Ovary (tissue), 9 donors: ENCODE results near the gene UPF1. TPM values are rescaled to one million over a fixed set of nuclear protein-coding genes. Genes with fewer than 3 reads are reported as not detected.

Experiments
- DNase-seq, 5 donors: peaks; one replicate each; pipeline ENCODE4 v3.0.0-alpha.2; 2019 to 2020
- H3K27ac ChIP-seq, 2 donors: fragments of 200-600 bp; one replicate each; pipeline versions ENCODE4 v1.5.1 to v1.8.0; 2019 to 2022
- H3K27me3 ChIP-seq: fragments of 200-600 bp; one replicate; pipeline ENCODE4 v1.8.0; 2022
- H3K36me3 ChIP-seq: fragments of 200-600 bp; sonication (generic); one replicate; pipeline ENCODE4 v1.5.1; 2019
- H3K4me1 ChIP-seq: one replicate; pipeline ENCODE4 v1.8.1; 2013; ENCODE audit warnings: mild to moderate bottlenecking, moderate library complexity; ENCODE audit not compliant: insufficient read depth
- H3K4me3 ChIP-seq: fragments of 200-600 bp; sonication (generic); one replicate; pipeline ENCODE4 v1.5.1; 2017
- H3K9me3 ChIP-seq, 2 donors: fragments of 200-600 bp in 1 of 2; sonication (generic) in 1 of 2; one replicate each; pipeline versions ENCODE4 v1.5.1 to v1.8.1; 2013 to 2019; ENCODE audit warnings: mild to moderate bottlenecking in 1 of 2, moderate library complexity in 1 of 2
- EP300 ChIP-seq: sonication (generic); formaldehyde crosslinking; IDR thresholded peaks from one replicate; pipeline ENCODE4 v1.6.1; 2017; ENCODE audit warnings: antibody characterized with exemption
- POLR2A ChIP-seq: fragments of 450-650 bp; IDR thresholded peaks from one replicate; pipeline ENCODE4 v1.6.1; 2017; ENCODE audit warnings: antibody characterized with exemption, mild to moderate bottlenecking, moderate library complexity
- WGBS, 3 donors: extraction: QIAGEN DNeasy Blood & Tissue Kit in 1 of 3; methylation state at CpG; one replicate each; pipeline versions ENCODE4 v1.1.5 to v1.1.7; 2013 to 2017; 5-methylcytosine and 5-hydroxymethylcytosine counted together
- intact Hi-C, 4 donors: fragments of 100-400 bp; cut with DNase I; formaldehyde crosslinking; loops; one replicate each; pipeline versions ENCODE4 v1.11.0 to v1.15.1; 2022 to 2023
- polyA plus RNA-seq, 2 donors: library from polyadenylated mRNA; stranded (reverse); fragments of 200-250 nt in 1 of 2; fragments of 350-450 nt in 1 of 2; fragmentation: Illumina TruSeq in 1 of 2; extraction: RNeasy Lipid Tissue Mini Kit (QIAGEN cat#74804) in 1 of 2; gene quantifications; one replicate each; pipeline ENCODE4 v1.2.3, GENCODE V29; 2013 to 2014
- total RNA-seq, 7 donors: library from RNA; depleted of rRNA in 2 of 7; stranded (reverse); fragments of >200 nt in 2 of 7; fragmentation: NEBNext Ultra II Directional in 3 of 7; extraction: Animal tissue kit (Norgen Biotek cat#: 25700) in 3 of 7; gene quantifications; one replicate each; pipeline versions ENCODE4 v1.1.0 to v1.2.4, GENCODE V29; 2016 to 2023
- TF ChIP-seq, protein P1 (sequence below), 3 donors: fragments of 450-650 bp in 2 of 3; fragments of 200-600 bp in 1 of 3; IDR thresholded peaks; one replicate each; pipeline versions ENCODE4 v1.5.1 to v1.8.0; 2016 to 2022; ENCODE audit warnings: antibody characterized with exemption in 3 of 3, mild to moderate bottlenecking in 1 of 3
- donor health status: DM: no; HTN: no; CAD: no; lungs with moderate emphysema.
- donor health status: DM: no; HTN: no; CAD: no.
- donor health status: Bipolar disorder and iron deficiency.
- donor health status: DM: yes; HTN: yes; CAD: no.
- donor health status: DM: no; HTN: no; CAD: no.
- donor health status: DM: yes; HTN: yes; CAD: no.

The UPF1 gene
- total and polyA plus RNA-seq, 9 donors: 35.4 to 89.0 (median 59.7) TPM

DNA sequence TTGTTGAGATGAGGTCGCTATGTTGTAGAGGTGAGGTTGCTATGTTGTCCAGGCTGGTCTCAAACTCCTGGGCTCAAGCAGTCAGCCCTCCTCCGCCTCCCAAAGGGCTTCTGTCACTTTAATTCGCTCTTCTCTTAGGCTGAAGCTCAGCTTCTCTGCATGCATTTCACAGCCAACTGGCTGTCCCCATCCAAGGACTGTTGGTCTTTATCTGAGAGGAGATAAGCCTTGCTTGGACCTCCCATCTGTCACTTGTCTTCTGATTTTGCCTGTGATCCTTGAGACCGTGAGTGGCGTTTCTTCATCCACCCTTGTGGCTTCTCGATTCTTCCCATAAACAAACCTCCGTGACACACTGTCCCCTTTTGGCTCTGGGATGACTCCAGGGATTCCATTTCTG, 39.8 kb downstream of the UPF1 start:
- TF ChIP-seq, protein P1, sequence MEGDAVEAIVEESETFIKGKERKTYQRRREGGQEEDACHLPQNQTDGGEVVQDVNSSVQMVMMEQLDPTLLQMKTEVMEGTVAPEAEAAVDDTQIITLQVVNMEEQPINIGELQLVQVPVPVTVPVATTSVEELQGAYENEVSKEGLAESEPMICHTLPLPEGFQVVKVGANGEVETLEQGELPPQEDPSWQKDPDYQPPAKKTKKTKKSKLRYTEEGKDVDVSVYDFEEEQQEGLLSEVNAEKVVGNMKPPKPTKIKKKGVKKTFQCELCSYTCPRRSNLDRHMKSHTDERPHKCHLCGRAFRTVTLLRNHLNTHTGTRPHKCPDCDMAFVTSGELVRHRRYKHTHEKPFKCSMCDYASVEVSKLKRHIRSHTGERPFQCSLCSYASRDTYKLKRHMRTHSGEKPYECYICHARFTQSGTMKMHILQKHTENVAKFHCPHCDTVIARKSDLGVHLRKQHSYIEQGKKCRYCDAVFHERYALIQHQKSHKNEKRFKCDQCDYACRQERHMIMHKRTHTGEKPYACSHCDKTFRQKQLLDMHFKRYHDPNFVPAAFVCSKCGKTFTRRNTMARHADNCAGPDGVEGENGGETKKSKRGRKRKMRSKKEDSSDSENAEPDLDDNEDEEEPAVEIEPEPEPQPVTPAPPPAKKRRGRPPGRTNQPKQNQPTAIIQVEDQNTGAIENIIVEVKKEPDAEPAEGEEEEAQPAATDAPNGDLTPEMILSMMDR (IDR thresholded peaks at IDR 0.05): no peak
- TF ChIP-seq EP300: no peak
- no peak for TF ChIP-seq POLR2A
- H3K27ac ChIP-seq: no peak overlapping the region
- WGBS, 3 donors: 87 to 93% (median 89%) methylated on average over 7 of the region's 7 CpGs
- no peaks in the 10 kb centered on the region for H3K27me3 ChIP-seq
- H3K4me3 ChIP-seq: no peak overlapping the region
- intact Hi-C loops: no loop called here
- DNase-seq: no peak
- H3K36me3 ChIP-seq: no peaks in the 10 kb centered on the region
- peaks cover 3% of the 10 kb centered on the region for H3K4me1 ChIP-seq
- no peaks in the 10 kb centered on the region for H3K9me3 ChIP-seq

DNA sequence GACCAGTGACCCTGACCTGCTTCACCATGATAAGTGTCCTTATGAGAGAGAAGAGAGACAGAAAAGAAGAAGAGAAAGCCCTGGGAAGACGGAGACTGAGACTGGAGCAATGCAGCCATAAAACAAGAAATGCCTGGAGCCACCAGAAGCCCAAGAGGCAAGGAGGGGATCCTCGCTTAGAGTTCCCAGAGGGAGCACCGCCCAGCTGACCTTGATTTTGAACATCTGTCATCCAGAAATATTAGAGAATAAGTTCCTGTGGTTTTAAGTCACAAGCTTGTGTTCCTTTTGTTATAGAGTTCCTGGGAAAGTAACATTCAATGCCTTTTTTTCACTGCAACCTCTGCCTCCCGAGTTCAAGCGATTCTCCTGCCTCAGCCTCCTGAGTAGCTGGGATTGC, 44.0 kb downstream of the UPF1 start:
- Histone ChIP-seq H3K27me3 (no peaks in the 10 kb centered on the region), H3K36me3 (no peaks in the 10 kb centered on the region), H3K27ac (no peak overlapping the region), H3K4me1 (no peaks in the 10 kb centered on the region), H3K4me3 (no peak overlapping the region), H3K9me3 (no peaks in the 10 kb centered on the region)
- DNase-seq: no peak
- 35 to 59% (median 54%) methylated on average over 5 of the region's 5 CpGs for WGBS, 3 donors
- intact Hi-C loops: no loop called here
- TF ChIP-seq POLR2A (no peak), EP300 (no peak)
- TF ChIP-seq, protein P1 (IDR thresholded peaks at IDR 0.05): no peak

DNA sequence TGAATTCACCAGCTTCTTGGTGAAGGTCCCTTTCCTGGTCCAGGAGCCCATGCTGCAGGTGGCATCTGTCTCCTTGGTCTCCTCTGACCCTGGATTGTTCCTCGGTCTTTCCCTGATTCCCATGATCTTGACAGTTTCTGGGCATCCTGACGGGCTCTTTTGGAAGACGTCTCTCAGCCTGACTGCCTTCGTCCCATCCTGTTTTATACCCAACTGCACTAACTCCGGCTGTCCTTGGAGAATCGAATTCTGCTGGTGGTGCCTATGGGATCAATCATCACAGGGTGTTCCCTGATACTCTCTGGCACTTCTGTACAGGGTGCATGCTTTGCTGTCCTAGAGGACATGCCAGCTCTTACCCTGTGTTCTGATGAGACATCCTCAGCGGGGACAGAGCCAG, 45.1 kb downstream of the UPF1 start:
- Histone ChIP-seq H3K27me3 (no peaks in the 10 kb centered on the region), H3K9me3 (no peaks in the 10 kb centered on the region), H3K4me1 (no peaks in the 10 kb centered on the region), H3K4me3 (no peak overlapping the region), H3K36me3 (no peaks in the 10 kb centered on the region), H3K27ac (no peak overlapping the region)
- no peak for DNase-seq
- 94 to 95% (median 94%) methylated on average over 7 of the region's 7 CpGs for WGBS, 3 donors
- intact Hi-C loops: no loop called here
- no peak for TF ChIP-seq POLR2A
- TF ChIP-seq, protein P1 (IDR thresholded peaks at IDR 0.05): no peak
- TF ChIP-seq EP300: no peak

DNA sequence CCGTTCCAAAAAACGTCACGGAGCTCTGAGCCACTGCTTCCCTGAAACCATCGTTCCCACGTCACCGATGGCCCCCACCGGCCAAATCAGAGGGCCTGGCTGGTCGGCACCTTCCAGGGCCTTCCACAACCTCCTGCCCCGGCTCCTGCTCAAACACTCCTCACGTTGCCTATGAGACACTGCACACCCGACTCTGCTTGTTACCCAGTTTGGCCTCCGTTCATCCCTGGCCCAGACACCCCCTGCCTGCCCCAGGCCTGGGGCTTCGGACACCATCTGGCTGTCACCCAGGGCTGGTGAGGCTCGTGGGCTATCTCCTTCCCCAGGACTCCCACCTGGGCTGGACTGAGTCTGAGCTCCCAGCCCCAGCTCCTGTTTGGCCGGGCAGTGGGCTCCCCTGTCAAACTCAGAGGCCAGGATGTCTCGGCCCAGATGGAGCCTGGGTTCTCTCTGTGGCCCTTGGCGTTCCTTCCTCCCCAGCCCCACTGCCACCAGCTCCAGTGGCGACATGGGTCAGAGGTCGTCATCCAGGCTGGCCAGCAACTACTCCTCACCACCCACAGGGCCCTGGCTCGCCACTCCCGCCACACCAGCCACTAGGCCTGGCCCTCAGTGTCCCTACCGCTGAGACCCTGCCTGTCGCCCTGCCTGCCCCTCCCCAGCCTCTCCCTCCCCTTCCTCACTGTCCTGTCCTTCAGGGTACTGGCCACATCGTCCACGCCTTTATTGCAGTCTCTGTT, 46.5 kb downstream of the UPF1 start:
- WGBS, 3 donors: 86 to 92% (median 87%) methylated on average over 25 of the region's 25 CpGs
- DNase-seq: peak in 2 of 5 donors; percentile 17 to 22
- no peaks in the 10 kb centered on the region for H3K36me3 ChIP-seq

More for the DNA sequence above, 46.5 kb downstream of the UPF1 start:
- H3K4me3 ChIP-seq: no peak overlapping the region
- TF ChIP-seq, protein P1 (IDR thresholded peaks at IDR 0.05): no peak
- TF ChIP-seq EP300 (no peak), POLR2A (no peak)
- no peaks in the 10 kb centered on the region for H3K27me3 ChIP-seq
- no peaks in the 10 kb centered on the region for H3K9me3 ChIP-seq
- intact Hi-C loops: no loop called here
- H3K27ac ChIP-seq: no peak overlapping the region
- no peaks in the 10 kb centered on the region for H3K4me1 ChIP-seq
